Vagina (tissue), 2 donors: ENCODE results near the gene NFIA.

ENCODE experiments used
- CTCF ChIP-seq, 3 experiments: fragments of 450-650 bp in 2 of 3; fragments of 200-600 bp in 1 of 3; sonication (generic) in 1 of 3; IDR thresholded peaks; one replicate each; pipeline ENCODE4 v1.5.1; 2017 to 2019; ENCODE audit warnings: antibody characterized with exemption in 3 of 3, mild to moderate bottlenecking in 2 of 3, moderate library complexity in 2 of 3
- POLR2A ChIP-seq, 2 donors: fragments of 450-650 bp; IDR thresholded peaks; one replicate each; pipeline ENCODE4 v1.6.1; 2017; ENCODE audit warnings: antibody characterized with exemption in 2 of 2, mild to moderate bottlenecking in 2 of 2, moderate library complexity in 2 of 2

GRCh38 chr1:61419196-61419595 is 336.8 kb downstream of the NFIA start:
- no peak for TF ChIP-seq CTCF (IDR thresholded peaks at IDR 0.05)
- TF ChIP-seq POLR2A (IDR thresholded peaks at IDR 0.05): no peak
